ENCODE measurements around the gene TSPAN4. TPM values are rescaled to one million over a fixed set of nuclear protein-coding genes. Genes with fewer than 3 reads are reported as not detected.

The TSPAN4 gene
- total and polyA plus RNA-seq, 12 donors = 22.2 to 66.5 (median 29.5) TPM

DNA sequence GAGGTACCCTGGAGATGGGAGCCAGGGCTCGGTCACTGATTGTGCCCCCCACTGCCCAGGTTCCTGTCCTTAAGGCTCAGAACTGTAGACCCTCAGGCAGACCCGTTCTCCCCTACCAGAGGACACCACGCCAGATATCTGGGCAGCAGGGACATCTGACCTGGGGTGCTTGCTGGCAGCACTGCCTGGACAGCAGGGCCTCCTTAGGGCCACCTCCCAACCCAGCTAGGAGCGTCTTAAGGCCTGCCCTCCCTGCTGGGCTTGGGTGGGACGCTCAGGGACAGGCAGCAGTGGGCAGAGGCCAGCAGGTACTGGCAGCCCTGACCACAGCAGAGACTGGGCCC lies 3.4 kb upstream of the TSPAN4 start:
- H3K27ac ChIP-seq = peak overlapping the region in 4 of 10 donors; percentile 0 to 44 (median 24)
- no peak overlapping the region for H3K4me3 ChIP-seq
- DNase-seq (no peak), ATAC-seq (no peak)
- intact Hi-C loops (cut with DNase I) = no loop called here
- TF ChIP-seq, protein P1, sequence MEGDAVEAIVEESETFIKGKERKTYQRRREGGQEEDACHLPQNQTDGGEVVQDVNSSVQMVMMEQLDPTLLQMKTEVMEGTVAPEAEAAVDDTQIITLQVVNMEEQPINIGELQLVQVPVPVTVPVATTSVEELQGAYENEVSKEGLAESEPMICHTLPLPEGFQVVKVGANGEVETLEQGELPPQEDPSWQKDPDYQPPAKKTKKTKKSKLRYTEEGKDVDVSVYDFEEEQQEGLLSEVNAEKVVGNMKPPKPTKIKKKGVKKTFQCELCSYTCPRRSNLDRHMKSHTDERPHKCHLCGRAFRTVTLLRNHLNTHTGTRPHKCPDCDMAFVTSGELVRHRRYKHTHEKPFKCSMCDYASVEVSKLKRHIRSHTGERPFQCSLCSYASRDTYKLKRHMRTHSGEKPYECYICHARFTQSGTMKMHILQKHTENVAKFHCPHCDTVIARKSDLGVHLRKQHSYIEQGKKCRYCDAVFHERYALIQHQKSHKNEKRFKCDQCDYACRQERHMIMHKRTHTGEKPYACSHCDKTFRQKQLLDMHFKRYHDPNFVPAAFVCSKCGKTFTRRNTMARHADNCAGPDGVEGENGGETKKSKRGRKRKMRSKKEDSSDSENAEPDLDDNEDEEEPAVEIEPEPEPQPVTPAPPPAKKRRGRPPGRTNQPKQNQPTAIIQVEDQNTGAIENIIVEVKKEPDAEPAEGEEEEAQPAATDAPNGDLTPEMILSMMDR (IDR thresholded peaks at IDR 0.05) = no peak
- peaks cover 21 to 88% (median 75%) of the 10 kb centered on the region in 9 donors for H3K4me1 ChIP-seq
- no peaks in the 10 kb centered on the region for H3K9me3 ChIP-seq
- no peaks in the 10 kb centered on the region for H3K27me3 ChIP-seq
- WGBS, 2 donors = 87% methylated on average over 5 of the region's 5 CpGs
- H3K36me3 ChIP-seq = peaks cover 0 to 56% (median 44%) of the 10 kb centered on the region in 9 donors

DNA sequence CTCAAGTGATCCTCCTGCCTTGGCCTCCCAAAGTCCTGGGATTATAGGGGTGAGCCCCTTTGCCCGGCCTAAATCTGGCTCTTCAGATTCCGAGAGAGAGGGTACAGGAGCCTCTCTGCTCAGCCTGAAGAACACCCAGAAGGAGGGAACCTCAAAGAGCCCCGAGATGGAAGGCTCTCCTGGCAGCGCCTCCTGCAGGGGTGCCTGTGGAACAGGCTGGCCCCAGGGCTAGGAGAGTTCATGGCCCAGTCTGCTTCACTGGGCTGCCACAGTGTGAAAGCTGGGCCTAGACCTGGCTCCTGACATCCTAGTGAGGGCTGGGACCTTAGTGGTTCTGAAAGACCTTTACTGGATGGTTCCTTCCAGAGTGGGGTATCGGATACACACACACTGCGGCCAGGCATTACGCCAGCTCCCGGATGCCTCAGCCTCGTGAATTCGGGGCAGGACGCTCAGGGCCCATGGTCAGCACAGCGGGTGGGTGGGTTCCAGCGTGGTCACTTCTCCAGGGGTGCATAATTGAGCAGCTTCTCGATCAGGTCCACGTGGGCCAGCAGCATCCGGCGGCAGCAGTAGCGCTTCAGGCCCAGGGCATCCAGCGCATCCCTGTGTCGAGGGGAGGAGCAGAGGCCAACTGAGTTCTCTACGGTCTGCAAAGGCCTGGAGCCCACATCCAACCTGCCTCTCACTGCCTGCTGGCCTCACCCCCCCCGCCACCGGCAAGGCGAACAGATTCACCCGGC lies 2.6 kb upstream of the TSPAN4 start:
- H3K36me3 ChIP-seq = peaks cover 0 to 56% (median 44%) of the 10 kb centered on the region in 9 donors
- intact Hi-C loops (cut with DNase I) = loop anchor here in 3 of 10 donors (5.0 kb wide), 1 partner anchor 33 kb away; the partner anchor contains the start of genes PIDD1 (in 3 of the 3) and RPLP2 (in 3 of the 3)
- ATAC-seq = no peak
- peak overlapping the region in 2 of 10 donors; percentile 96 to 97 for H3K4me3 ChIP-seq
- H3K9me3 ChIP-seq = no peaks in the 10 kb centered on the region
- TF ChIP-seq, protein P1 (IDR thresholded peaks at IDR 0.05) = peak in 1 of 9 donors; percentile 25
- no peaks in the 10 kb centered on the region for H3K27me3 ChIP-seq
- WGBS, 2 donors = 73 to 79% methylated on average over 25 of the region's 25 CpGs
- peaks cover 25 to 88% (median 73%) of the 10 kb centered on the region in 9 donors for H3K4me1 ChIP-seq
- peak overlapping the region in 3 of 10 donors; percentile 10 to 36 (median 22) for H3K27ac ChIP-seq
- DNase-seq = no peak

DNA sequence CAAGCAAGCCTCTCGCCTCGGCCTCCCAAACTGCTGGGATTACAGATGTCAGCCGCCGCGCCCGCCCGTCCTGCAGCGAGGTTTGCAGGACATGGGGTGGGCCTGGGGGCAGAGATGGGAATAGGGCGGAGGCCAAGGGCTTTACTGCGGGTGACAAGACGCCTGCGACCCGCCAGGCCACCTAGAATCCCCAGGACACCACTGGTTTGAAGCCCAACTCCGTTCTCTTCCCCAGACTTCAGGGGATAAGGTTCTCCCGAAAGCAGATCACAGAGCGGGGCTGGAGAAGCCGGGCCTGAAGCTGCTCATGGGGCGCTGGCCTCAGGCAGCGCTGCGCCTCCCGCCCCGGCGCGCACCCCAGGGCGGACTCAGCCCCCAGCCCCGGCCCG lies 677 bp upstream of the TSPAN4 start:
- WGBS, 2 donors = 0 to 1% methylated on average over 26 to 27 of the region's 27 CpGs
- Histone ChIP-seq H3K36me3 (peaks cover 0 to 42% (median 35%) of the 10 kb centered on the region in 9 donors), H3K27ac (peak overlapping the region; percentile 94 to 100 (median 97)), H3K9me3 (no peaks in the 10 kb centered on the region), H3K27me3 (no peaks in the 10 kb centered on the region), H3K4me3 (peak overlapping the region; percentile 71 to 100 (median 96)), H3K4me1 (peaks cover 32 to 89% (median 72%) of the 10 kb centered on the region in 9 donors)
- intact Hi-C loops (cut with DNase I) = loop anchor here in 4 of 10 donors (2.0 to 5.0 kb wide), 2 partner anchors 33 to 35 kb away; partner anchors contain the start of genes RPLP2 (in 4 of the 4) and PIDD1 (in 3 of the 4)
- TF ChIP-seq, protein P1 (IDR thresholded peaks at IDR 0.05) = no peak
- DNase-seq (no peak), ATAC-seq (peak in 3 of 8 donors; percentile 0 to 1 (median 1))

DNA sequence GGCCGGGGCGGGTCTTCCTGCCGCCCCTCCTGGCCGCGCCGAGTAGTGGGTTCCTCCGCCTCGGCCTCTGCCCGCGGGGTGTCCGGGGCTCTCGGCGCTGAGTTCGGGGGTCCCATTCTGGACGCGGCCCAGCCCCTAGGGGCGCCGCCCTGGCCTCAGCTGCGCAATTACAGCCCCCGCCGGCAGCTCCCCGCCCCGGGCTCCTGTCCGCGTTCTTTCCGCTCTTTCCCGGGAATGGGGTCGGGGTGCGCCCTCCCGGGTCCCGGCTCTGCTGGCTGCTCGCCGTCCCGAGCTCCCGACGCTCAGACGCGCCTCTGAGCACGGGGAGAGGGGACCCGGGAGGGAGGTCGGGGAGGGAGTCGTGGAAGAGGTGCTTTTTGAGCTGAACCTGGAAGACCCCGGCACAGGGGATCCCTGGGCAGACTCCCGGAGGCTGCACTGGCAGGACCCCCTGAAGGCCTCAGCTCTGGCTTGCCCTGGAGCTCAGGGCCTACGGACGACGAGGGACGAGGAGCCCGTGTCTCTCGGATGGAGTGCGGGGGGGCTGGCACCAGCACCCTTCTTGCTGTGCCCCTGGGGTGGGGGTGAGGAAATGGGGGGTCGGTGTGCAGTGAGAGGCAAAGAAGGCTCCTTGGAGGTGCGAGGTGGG lies 558 bp downstream of the TSPAN4 start:
- DNase-seq (peak in 1 of 2 donors; percentile 50), ATAC-seq (peak in 1 of 8 donors; percentile 1)
- intact Hi-C loops (cut with DNase I) = loop anchor here in 4 of 10 donors (2.0 to 5.0 kb wide), 2 partner anchors 34 to 36 kb away; partner anchors contain the start of genes RPLP2 (in 4 of the 4) and PIDD1 (in 3 of the 4)
- 1 to 3% methylated on average over 39 to 51 of the region's 53 CpGs for WGBS, 2 donors
- Histone ChIP-seq H3K9me3 (no peaks in the 10 kb centered on the region), H3K27me3 (peaks cover 0 to 6% (median 0%) of the 10 kb centered on the region in 7 donors), H3K4me3 (peak overlapping the region; percentile 71 to 100 (median 96)), H3K4me1 (peaks cover 35 to 86% (median 71%) of the 10 kb centered on the region in 9 donors), H3K36me3 (peaks cover 0 to 34% (median 24%) of the 10 kb centered on the region in 9 donors), H3K27ac (peak overlapping the region; percentile 94 to 100 (median 97))
- TF ChIP-seq, protein P1 (IDR thresholded peaks at IDR 0.05) = peak in 1 of 9 donors; percentile 33

Data from heart right ventricle (tissue), 16 donors.